ENCODE data around the gene PPFIA2.

The PPFIA2 gene

DNA sequence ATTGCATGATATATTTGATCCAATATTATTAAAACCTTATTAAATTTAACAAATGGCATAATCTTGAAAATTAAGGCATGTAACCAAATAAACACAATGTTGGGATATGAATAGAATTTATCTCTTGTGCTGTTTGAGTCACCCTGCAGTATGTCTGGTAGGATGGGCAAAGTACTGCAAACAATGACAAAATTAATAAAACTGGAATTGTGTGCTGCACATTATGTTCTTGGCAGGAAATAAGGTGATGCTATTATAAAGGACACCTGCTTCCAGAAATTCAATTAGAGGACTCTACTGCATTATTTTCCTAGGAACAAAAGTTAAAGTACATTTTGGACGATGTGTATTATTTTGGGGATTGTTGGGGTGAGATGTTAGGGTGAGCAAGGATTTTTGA, 132.7 kb downstream of the PPFIA2 start:
- Mint-ChIP-seq H3K36me3 (ENCODE audit: low read depth) (no peaks in the 10 kb centered on the region), H3K27me3 (ENCODE audit: low read depth) (no peaks in the 10 kb centered on the region), H3K9me3 (no peaks in the 10 kb centered on the region), H3K4me3 (no peak overlapping the region), H3K4me1 (no peaks in the 10 kb centered on the region), H3K27ac (no peak overlapping the region)
- TF ChIP-seq, protein P1, sequence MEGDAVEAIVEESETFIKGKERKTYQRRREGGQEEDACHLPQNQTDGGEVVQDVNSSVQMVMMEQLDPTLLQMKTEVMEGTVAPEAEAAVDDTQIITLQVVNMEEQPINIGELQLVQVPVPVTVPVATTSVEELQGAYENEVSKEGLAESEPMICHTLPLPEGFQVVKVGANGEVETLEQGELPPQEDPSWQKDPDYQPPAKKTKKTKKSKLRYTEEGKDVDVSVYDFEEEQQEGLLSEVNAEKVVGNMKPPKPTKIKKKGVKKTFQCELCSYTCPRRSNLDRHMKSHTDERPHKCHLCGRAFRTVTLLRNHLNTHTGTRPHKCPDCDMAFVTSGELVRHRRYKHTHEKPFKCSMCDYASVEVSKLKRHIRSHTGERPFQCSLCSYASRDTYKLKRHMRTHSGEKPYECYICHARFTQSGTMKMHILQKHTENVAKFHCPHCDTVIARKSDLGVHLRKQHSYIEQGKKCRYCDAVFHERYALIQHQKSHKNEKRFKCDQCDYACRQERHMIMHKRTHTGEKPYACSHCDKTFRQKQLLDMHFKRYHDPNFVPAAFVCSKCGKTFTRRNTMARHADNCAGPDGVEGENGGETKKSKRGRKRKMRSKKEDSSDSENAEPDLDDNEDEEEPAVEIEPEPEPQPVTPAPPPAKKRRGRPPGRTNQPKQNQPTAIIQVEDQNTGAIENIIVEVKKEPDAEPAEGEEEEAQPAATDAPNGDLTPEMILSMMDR (IDR thresholded peaks at IDR 0.05; ENCODE audit: unreplicated experiment in 3 of 3) = no peak

DNA sequence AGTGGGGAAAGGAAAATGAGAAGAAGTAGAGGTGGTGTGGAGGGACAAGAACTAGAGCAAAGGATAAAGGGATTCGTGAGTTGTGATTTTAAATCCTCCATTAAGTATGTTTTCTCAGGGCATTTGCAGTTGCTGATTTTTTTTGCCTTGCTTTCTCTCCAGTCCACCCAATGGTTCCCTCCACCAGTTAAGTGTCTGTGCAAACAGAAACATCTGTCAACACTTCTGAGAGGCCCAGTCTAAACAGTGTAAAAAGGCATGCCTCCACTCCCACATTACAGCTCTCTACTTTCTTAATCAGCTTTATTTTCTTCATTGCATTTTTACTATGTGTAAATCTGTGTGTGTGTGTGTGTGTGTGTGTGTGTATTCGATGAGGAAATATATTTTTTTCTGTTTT, 141.2 kb downstream of the PPFIA2 start:
- H3K27me3 Mint-ChIP-seq (ENCODE audit: low read depth) = no peaks in the 10 kb centered on the region
- H3K36me3 Mint-ChIP-seq (ENCODE audit: low read depth) = no peaks in the 10 kb centered on the region
- TF ChIP-seq, protein P1 (IDR thresholded peaks at IDR 0.05; ENCODE audit: unreplicated experiment in 3 of 3) = no peak
- no peak overlapping the region for H3K4me3 Mint-ChIP-seq
- peak overlapping the region in 2 of 3 experiments; percentile 33 to 72 for H3K27ac Mint-ChIP-seq
- H3K4me1 Mint-ChIP-seq = peaks cover 23% of the 10 kb centered on the region
- no peaks in the 10 kb centered on the region for H3K9me3 Mint-ChIP-seq

- Mint-ChIP-seq H3K9me3 (no peaks in the 10 kb centered on the region), H3K27me3 (ENCODE audit: low read depth) (no peaks in the 10 kb centered on the region)
- TF ChIP-seq, protein P1 (IDR thresholded peaks at IDR 0.05; ENCODE audit: unreplicated experiment in 3 of 3) = no peak
Measured at GRCh38 chr12:81615026-81615588, 144.0 kb downstream of the PPFIA2 start.

DNA sequence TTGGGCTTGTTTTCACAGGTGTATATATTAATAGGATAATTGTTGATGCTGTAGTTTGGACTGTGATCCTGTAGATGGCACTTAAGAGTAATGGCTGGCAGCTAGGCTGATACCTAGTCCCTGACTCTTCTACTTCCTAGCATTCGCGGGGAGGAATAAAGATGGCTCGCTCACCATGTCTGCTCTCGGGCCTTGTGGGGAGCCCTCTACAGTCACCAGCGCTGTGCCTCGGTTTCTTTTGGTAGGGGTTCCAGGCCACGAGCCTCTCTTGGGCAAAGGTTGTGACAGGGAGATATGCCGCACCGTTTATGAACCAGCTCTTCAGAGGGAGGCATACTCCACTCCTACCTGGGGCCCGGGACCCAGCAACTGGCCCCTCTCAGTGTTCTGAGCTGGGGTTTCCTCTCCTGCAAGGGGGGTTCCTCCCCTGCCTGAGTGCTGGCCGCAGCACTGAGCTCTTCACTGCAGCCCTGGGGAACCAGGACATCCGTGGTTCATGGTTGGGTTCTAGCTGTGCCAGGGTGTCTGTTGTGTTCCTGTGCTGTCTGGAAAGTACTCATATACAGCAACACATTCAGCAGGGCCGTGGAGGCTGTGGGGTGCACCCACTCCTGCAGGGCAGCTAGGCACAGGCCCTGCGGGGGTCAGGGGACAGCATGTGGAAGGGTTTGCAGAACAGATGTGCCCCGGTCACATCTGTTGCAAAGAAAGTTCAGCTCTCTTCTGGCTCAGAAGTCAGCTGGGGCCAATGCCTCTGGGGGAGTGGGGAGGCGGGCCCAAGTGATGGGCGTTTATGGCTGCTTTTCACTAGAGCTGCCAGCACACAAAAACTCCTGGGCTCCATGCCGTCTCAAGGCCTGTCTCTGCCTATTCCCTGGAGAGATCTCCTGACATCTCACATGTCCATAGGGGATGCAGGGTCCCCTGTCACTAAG, 147.9 kb downstream of the PPFIA2 start:
- no peaks in the 10 kb centered on the region for H3K27me3 Mint-ChIP-seq (ENCODE audit: low read depth)
- TF ChIP-seq, protein P1 (IDR thresholded peaks at IDR 0.05; ENCODE audit: unreplicated experiment in 3 of 3) = peak; percentile 33 to 47 (median 43)
- H3K9me3 Mint-ChIP-seq = no peaks in the 10 kb centered on the region
- no peak overlapping the region for H3K4me3 Mint-ChIP-seq
- no peak overlapping the region for H3K27ac Mint-ChIP-seq
- H3K4me1 Mint-ChIP-seq = peaks cover 23% of the 10 kb centered on the region
- no peaks in the 10 kb centered on the region for H3K36me3 Mint-ChIP-seq (ENCODE audit: low read depth)

More at GRCh38 chr12:81615026-81615588, 144.0 kb downstream of the PPFIA2 start:
- no peak overlapping the region for H3K27ac Mint-ChIP-seq
- H3K4me3 Mint-ChIP-seq = no peak overlapping the region
- peaks cover 23% of the 10 kb centered on the region for H3K4me1 Mint-ChIP-seq
- H3K36me3 Mint-ChIP-seq (ENCODE audit: low read depth) = no peaks in the 10 kb centered on the region

DNA sequence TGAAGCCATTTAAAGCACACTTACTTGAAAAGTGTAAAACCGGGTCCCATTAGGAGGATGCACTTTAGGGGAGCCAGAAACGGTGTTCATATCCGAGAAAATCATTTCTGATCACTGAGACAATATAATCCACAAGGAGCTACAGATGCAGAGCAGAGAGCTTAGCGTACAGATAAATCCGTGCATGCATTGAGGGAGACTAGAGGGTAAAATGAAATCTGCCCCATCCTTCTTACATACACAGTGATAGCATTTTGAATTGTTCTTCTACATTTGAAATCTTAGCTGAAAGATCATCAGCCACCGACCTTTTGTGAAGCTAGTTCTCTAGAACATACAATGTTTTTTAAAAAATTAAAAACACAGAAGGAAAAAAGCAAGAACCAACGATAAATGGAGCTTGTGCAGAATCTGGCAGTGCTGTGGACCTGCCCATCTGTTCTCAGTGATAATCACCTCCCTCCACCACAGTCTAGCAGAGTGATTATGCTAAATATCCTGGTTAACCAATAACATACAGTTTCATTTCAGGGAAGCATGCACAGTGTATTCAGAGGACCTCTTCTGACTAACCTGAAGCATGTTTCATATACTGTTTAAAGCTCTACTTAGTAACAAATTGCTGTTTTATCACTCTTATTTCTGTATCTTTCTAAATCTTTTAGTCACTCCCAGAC, 161.1 kb downstream of the PPFIA2 start:
- H3K4me3 Mint-ChIP-seq = no peak overlapping the region
- no peak overlapping the region for H3K27ac Mint-ChIP-seq

More for the DNA sequence above, 161.1 kb downstream of the PPFIA2 start:
- no peaks in the 10 kb centered on the region for H3K36me3 Mint-ChIP-seq (ENCODE audit: low read depth)
- H3K27me3 Mint-ChIP-seq (ENCODE audit: low read depth) = no peaks in the 10 kb centered on the region
- H3K4me1 Mint-ChIP-seq = peaks cover 13% of the 10 kb centered on the region
- H3K9me3 Mint-ChIP-seq = no peaks in the 10 kb centered on the region
- TF ChIP-seq, protein P1 (IDR thresholded peaks at IDR 0.05; ENCODE audit: unreplicated experiment in 3 of 3) = no peak

Measured in nephron (organoid).